Measurements from ENCODE around the gene PRCP.

PRCP gene

GRCh38 chr11:82790723-82791484 is 109.3 kb downstream of the PRCP start:
- DNase-seq (ENCODE audit: extremely low read depth in 1 of 2, low read depth in 1 of 2), result no peak

DNA sequence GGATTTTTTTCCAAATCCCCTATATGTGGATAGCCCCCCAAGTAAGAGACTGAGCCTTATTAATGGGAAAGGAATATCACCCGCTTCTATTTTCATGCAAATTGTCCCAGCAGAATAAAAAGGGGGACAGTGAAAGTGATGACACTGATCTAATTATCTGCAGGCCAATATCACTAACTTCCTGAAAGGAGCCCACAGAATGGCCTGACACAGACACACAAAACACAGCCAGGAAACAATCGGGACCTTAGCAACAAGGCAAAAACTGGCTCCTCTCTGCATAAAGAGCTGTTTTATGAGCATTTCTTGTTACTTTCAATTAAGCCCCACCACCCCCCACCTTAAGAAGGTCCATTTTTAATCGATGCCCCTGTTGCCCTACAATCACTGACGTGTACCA is 112.2 kb downstream of the PRCP start:
- no peak for DNase-seq (ENCODE audit: extremely low read depth in 1 of 2, low read depth in 1 of 2)

GRCh38 chr11:82786836-82787235 is 113.4 kb downstream of the PRCP start:
- DNase-seq (ENCODE audit: extremely low read depth in 1 of 2, low read depth in 1 of 2), result no peak

DNA sequence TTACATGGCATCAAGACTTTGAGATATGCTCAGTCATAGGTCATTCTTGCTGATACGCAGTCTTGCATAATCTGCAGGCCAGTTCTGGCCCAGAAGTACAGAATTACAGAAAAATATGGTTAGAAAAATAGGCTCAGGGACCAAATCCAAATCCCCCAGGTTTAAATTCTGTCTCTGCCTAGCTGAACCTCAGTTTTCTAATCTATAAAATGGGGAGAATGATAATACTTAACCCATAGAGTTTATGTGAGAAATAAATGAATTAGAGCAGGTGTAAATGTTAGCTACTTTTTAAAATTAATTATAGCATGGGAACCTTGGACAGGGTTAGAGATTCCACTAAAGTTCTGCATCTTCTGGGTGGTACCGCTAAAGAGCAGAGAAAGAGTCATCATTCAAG is 114.2 kb downstream of the PRCP start:
- DNase-seq (ENCODE audit: extremely low read depth in 1 of 2, low read depth in 1 of 2), result no peak

- DNase-seq (ENCODE audit: extremely low read depth in 1 of 2, low read depth in 1 of 2), result no peak
Observed at GRCh38 chr11:82782825-82783374, 117.3 kb downstream of the PRCP start.

DNA sequence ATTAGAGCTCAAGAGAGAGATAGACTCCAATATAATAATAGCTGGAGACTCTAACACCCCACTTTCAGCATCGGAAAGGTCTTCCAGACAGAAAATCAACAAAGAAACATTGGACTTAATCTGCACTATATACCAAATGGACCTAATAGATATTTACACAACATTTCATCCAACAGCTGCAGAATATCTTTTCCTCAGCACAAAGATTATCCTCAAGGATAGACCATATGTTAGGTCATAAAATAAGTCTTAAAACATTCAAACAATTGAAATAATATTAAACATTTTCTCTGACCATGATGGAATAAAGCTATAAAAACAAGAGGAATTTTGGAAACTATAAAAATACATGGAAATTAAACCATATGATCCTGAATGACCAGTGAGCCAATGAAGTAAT is 121.5 kb downstream of the PRCP start:
- no peak for DNase-seq (ENCODE audit: extremely low read depth in 1 of 2, low read depth in 1 of 2)

DNA sequence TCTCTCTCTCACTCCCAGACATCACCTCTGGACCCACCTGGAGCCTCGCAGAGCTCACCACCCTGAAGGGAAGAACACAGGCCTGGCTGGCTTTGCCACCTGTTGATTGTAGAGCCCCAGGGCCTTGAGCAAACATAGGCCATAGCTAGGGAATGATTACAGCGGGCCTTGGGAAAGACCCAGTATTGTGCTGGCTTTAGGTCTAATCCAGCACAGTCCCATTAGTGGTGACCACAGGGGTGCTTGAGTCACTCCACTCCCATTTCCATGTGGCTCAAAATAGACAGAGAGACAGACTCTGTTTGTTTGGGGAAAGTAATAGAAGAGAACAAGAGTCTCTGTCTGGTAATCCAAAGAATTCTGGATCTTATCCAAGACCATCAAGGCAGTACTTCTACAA is 123.9 kb downstream of the PRCP start:
- DNase-seq (ENCODE audit: extremely low read depth in 1 of 2, low read depth in 1 of 2), result no peak

- no peak for DNase-seq (ENCODE audit: extremely low read depth in 1 of 2, low read depth in 1 of 2)
Observed at GRCh38 chr11:82775736-82776346, 124.4 kb downstream of the PRCP start.

GRCh38 chr11:82775218-82775617 is 125.0 kb downstream of the PRCP start:
- no peak for DNase-seq (ENCODE audit: extremely low read depth in 1 of 2, low read depth in 1 of 2)

Data from stimulated activated CD8-positive, alpha-beta memory T cell treated with anti-CD3 and anti-CD28 coated beads, Interleukin-7, amount 100 ng/mL, for 48 hours (primary cell).